ENCODE results near the gene KIAA0319L. TPM values are rescaled to one million over a fixed set of nuclear protein-coding genes. Genes with fewer than 3 reads are reported as not detected.

KIAA0319L gene
- total RNA-seq, 2 donors from 2014 or later: 62.5 to 95.0 TPM

DNA sequence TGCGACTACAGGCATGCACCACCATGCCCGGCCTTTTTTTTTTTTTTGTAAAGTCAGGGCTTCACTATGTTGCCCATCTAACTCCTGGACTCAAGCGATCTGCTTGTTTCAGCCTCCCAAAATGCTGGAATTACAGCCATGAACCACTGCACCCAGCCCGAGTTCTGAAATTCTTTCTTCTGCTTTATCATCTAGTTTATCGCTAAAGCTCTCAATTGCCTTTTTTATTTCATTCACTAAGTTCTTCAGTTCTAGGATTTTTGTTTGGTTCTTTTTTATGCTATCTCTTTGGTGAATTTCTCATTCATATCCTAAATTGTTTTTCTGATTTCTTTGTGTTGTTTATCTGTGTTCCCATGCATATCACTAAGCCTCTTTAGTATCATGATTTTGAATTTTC lies 27.0 kb downstream of the KIAA0319L start:
- no peak overlapping the region for H3K27ac ChIP-seq
- no peak for TF ChIP-seq CTCF (IDR thresholded peaks at IDR 0.05)
- H3K36me3 ChIP-seq: peaks cover 16% of the 10 kb centered on the region
- H3K4me1 ChIP-seq: peaks cover 0 to 20% of the 10 kb centered on the region in 2 donors
- H3K9me3 ChIP-seq: no peaks in the 10 kb centered on the region
- no peaks in the 10 kb centered on the region for H3K27me3 ChIP-seq
- no peak for DNase-seq (ENCODE audit: low spot score)
- H3K4me3 ChIP-seq: no peak overlapping the region

DNA sequence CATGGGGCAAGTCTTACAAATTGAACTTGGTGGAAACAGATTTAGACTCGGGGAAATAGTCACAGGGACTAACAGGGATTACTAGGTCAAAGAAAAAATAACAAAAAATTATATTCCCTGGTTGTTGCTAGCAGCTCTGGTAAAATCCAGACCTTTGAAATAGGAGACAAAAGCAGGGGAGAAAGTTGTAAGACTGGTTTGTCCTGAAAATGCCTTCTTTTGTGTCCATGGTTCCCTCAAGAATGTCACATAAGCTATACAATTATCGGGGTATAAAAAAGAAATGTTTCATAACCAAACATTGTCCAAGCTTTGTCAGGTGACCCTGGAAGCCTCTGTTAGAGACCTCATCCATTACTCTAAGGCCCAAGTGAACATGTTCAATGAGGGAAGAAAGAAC lies 33.1 kb downstream of the KIAA0319L start:
- H3K36me3 ChIP-seq: no peaks in the 10 kb centered on the region
- H3K9me3 ChIP-seq: no peaks in the 10 kb centered on the region
- DNase-seq (ENCODE audit: low spot score): no peak
- H3K27ac ChIP-seq: no peak overlapping the region
- TF ChIP-seq CTCF (IDR thresholded peaks at IDR 0.05): no peak
- H3K27me3 ChIP-seq: no peaks in the 10 kb centered on the region
- H3K4me1 ChIP-seq: no peaks in the 10 kb centered on the region
- no peak overlapping the region for H3K4me3 ChIP-seq

- no peak for TF ChIP-seq CTCF (IDR thresholded peaks at IDR 0.05)
- no peaks in the 10 kb centered on the region for H3K27me3 ChIP-seq
- no peaks in the 10 kb centered on the region for H3K36me3 ChIP-seq
- no peak for DNase-seq (ENCODE audit: low spot score)
- H3K9me3 ChIP-seq: peaks cover 0 to 6% of the 10 kb centered on the region in 2 donors
- H3K4me3 ChIP-seq: no peak overlapping the region
- H3K4me1 ChIP-seq: no peaks in the 10 kb centered on the region
- no peak overlapping the region for H3K27ac ChIP-seq
Measured at GRCh38 chr1:35519432-35519831, 37.8 kb downstream of the KIAA0319L start.

GRCh38 chr1:35518183-35518582 lies 39.0 kb downstream of the KIAA0319L start:
- no peak for TF ChIP-seq CTCF (IDR thresholded peaks at IDR 0.05)
- H3K4me1 ChIP-seq: no peaks in the 10 kb centered on the region
- H3K27ac ChIP-seq: no peak overlapping the region
- peaks cover 0 to 6% of the 10 kb centered on the region in 2 donors for H3K9me3 ChIP-seq
- no peak for DNase-seq (ENCODE audit: low spot score)
- H3K27me3 ChIP-seq: no peaks in the 10 kb centered on the region
- H3K4me3 ChIP-seq: no peak overlapping the region
- H3K36me3 ChIP-seq: no peaks in the 10 kb centered on the region

- H3K27ac ChIP-seq: no peak overlapping the region
- peaks cover 0 to 31% of the 10 kb centered on the region in 2 donors for H3K4me1 ChIP-seq
- TF ChIP-seq CTCF (IDR thresholded peaks at IDR 0.05): no peak
- no peak overlapping the region for H3K4me3 ChIP-seq
- peaks cover 0 to 6% of the 10 kb centered on the region in 2 donors for H3K9me3 ChIP-seq
- no peaks in the 10 kb centered on the region for H3K36me3 ChIP-seq
- DNase-seq (ENCODE audit: low spot score): no peak
- no peaks in the 10 kb centered on the region for H3K27me3 ChIP-seq
Measured at GRCh38 chr1:35511305-35511704, 45.9 kb downstream of the KIAA0319L start.

GRCh38 chr1:35509558-35509957 lies 47.6 kb downstream of the KIAA0319L start:
- H3K4me1 ChIP-seq: peaks cover 0 to 43% of the 10 kb centered on the region in 2 donors
- H3K27me3 ChIP-seq: no peaks in the 10 kb centered on the region
- no peak overlapping the region for H3K27ac ChIP-seq
- no peaks in the 10 kb centered on the region for H3K9me3 ChIP-seq
- DNase-seq (ENCODE audit: low spot score): no peak
- TF ChIP-seq CTCF (IDR thresholded peaks at IDR 0.05): no peak
- no peak overlapping the region for H3K4me3 ChIP-seq
- no peaks in the 10 kb centered on the region for H3K36me3 ChIP-seq
